Ishikawa (cell line): ENCODE measurements around the gene CCDC60.
A peak's percentile ranks its signal among the peaks of the same experiment; 100 is the strongest.

Experiments used
- CREB1 ChIP-seq: IDR thresholded peaks from 2 replicates; pipeline ENCODE4 v1.6.1; 2012; ENCODE audit warnings: low read depth
- EGR1 ChIP-seq: IDR thresholded peaks from 2 replicates; pipeline ENCODE4 v1.6.1; 2012
- EP300 ChIP-seq: IDR thresholded peaks from 2 replicates; pipeline ENCODE4 v1.6.1; 2012; ENCODE audit warnings: borderline replicate concordance
- MAX ChIP-seq: IDR thresholded peaks from 2 replicates; pipeline ENCODE4 v1.6.1; 2012
- NFIC ChIP-seq: IDR thresholded peaks from 2 replicates; pipeline ENCODE4 v1.6.1; 2012
- RAD21 ChIP-seq: IDR thresholded peaks from 2 replicates; pipeline ENCODE4 v1.6.1; 2012; ENCODE audit warnings: low read depth
- REST ChIP-seq: IDR thresholded peaks from 2 replicates; pipeline ENCODE4 v1.6.1; 2012; ENCODE audit warnings: low read depth, mild to moderate bottlenecking
- TCF12 ChIP-seq: IDR thresholded peaks from 2 replicates; pipeline ENCODE4 v1.6.1; 2012; ENCODE audit warnings: low read depth
- TEAD4 ChIP-seq: IDR thresholded peaks from 2 replicates; pipeline ENCODE4 v1.6.1; 2012
- USF1 ChIP-seq: IDR thresholded peaks from 2 replicates; pipeline ENCODE4 v1.6.1; 2012
- ZBTB7A ChIP-seq: IDR thresholded peaks from 2 replicates; pipeline ENCODE4 v1.6.1; 2012; ENCODE audit warnings: low read depth

GRCh38 chr12:119328111-119328510 lies 6.4 kb upstream of the CCDC60 start:
- no peak for TF ChIP-seq EP300
- TF ChIP-seq CREB1 = no peak
- no peak for TF ChIP-seq MAX
- TF ChIP-seq TEAD4 = no peak
- no peak for TF ChIP-seq TCF12
- no peak for TF ChIP-seq REST
- TF ChIP-seq ZBTB7A = no peak
- TF ChIP-seq RAD21 = peak; percentile 20; the same call in 1 of the 2 replicates
- TF ChIP-seq NFIC = no peak
- TF ChIP-seq EGR1 = no peak
- TF ChIP-seq USF1 = no peak
